DOHH2 (cell line): ENCODE results near the gene NEU4.

Experiments
- EZH2phosphoT487 ChIP-seq: fragments of 200-600 bp; sonication (generic); IDR thresholded peaks from 2 replicates; pipeline ENCODE4 v1.6.1; 2017; ENCODE audit warnings: borderline replicate concordance, mild to moderate bottlenecking, antibody characterized with exemption, low read length, moderate library complexity, mixed read lengths
- TF ChIP-seq, protein P1 (sequence below): fragments of 200-600 bp; sonication (generic); IDR thresholded peaks from one replicate; pipeline ENCODE4 v1.5.1; 2014; ENCODE audit warnings: antibody characterized with exemption, mild to moderate bottlenecking, low read depth, low read length; ENCODE audit not compliant: poor library complexity, severe bottlenecking

DNA sequence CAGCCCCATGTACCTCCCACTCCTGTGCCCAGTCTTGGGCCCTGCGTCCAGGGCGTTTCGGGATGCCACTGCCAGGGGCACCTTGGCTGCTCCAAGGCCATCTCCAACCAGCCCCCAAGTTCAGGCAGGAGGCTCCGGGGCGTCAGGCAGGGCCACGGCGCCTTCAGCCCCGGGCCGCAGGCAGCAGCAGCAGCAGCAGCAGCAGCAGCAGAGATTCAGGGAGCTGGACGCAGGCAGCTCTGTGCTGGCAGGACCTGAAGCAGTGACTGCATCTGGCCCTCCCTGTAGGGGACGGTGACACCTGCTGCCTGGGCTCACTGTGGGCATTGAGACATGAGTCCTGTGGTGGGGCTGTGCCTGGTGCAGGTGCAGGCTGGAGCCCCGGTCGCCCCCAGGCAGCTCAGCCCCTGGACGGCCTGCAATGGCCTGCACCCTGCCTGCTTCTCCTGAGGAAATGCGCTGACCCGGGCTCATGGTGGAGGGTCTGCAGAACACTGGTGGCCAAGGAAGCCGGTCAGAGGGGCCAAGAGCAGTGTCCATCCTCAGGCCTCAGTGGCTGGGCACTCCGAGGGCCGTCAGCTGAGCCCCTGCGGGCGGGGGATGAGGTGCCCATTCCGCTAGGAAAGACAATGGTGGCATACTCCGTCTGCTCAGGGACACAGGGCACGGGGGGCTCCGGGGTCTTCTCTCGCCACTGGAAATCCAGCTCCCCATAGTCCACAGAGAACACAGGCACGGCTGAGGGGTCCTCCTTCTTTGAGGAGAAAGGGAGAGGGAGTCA lies 41.7 kb downstream of the NEU4 start:
- TF ChIP-seq, protein P1, sequence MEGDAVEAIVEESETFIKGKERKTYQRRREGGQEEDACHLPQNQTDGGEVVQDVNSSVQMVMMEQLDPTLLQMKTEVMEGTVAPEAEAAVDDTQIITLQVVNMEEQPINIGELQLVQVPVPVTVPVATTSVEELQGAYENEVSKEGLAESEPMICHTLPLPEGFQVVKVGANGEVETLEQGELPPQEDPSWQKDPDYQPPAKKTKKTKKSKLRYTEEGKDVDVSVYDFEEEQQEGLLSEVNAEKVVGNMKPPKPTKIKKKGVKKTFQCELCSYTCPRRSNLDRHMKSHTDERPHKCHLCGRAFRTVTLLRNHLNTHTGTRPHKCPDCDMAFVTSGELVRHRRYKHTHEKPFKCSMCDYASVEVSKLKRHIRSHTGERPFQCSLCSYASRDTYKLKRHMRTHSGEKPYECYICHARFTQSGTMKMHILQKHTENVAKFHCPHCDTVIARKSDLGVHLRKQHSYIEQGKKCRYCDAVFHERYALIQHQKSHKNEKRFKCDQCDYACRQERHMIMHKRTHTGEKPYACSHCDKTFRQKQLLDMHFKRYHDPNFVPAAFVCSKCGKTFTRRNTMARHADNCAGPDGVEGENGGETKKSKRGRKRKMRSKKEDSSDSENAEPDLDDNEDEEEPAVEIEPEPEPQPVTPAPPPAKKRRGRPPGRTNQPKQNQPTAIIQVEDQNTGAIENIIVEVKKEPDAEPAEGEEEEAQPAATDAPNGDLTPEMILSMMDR = no peak
- no peak for TF ChIP-seq EZH2phosphoT487
